Right lobe of liver (tissue), 4 donors: ENCODE results near the gene ASB7.

Source experiments
- CTCF ChIP-seq, 4 donors: fragments of 200-600 bp in 3 of 4; fragments of 450-650 bp in 1 of 4; IDR thresholded peaks; one replicate each; pipeline versions ENCODE4 v1.5.1 to v1.8.0; 2016 to 2022; ENCODE audit warnings: antibody characterized with exemption in 4 of 4, mild to moderate bottlenecking in 2 of 4
- POLR2A ChIP-seq: fragments of 450-650 bp; IDR thresholded peaks from one replicate; pipeline ENCODE4 v1.6.1; 2017; ENCODE audit warnings: antibody characterized with exemption, mild to moderate bottlenecking
- donor health status: DM: no; HTN: no; CAD: no.
- donor health status: DM: no; HTN: no; CAD: no.
- donor health status: DM: no; HTN: yes; CAD: no.

- TF ChIP-seq POLR2A (no peak), CTCF (IDR thresholded peaks at IDR 0.05) (peak; percentile 56 to 63 (median 60))
Observed at GRCh38 chr15:100572362-100572983, 29.9 kb upstream of the ASB7 start.
